Fibroblast of villous mesenchyme (primary cell): Measurements from ENCODE around the gene B9D2. TPM values are rescaled to one million over a fixed set of nuclear protein-coding genes. Genes with fewer than 3 reads are reported as not detected.
A peak's percentile ranks its signal among the peaks of the same experiment; 100 is the strongest.

Source experiments
- DNase-seq: peaks from one replicate; pipeline ENCODE4 v3.0.0-alpha.2; 2010; ENCODE audit warnings: low read depth
- H3K4me3 ChIP-seq: 2 replicates; pipeline ENCODE4 v1.5.1; 2011; ENCODE audit warnings: low read depth, mild to moderate bottlenecking, low read length
- CTCF ChIP-seq: IDR thresholded peaks from 2 replicates; pipeline ENCODE4 v1.5.1; 2012; ENCODE audit warnings: low read depth, mild to moderate bottlenecking, low read length; ENCODE audit not compliant: insufficient read depth
- total RNA-seq: library from RNA; depleted of rRNA; stranded (reverse); fragments of >200 nt; gene quantifications from 2 replicates; pipeline ENCODE4 v1.2.3, GENCODE V29; 2012

The B9D2 gene
- total RNA-seq, 1 donor = 3.5 TPM

GRCh38 chr19:41364524-41365391, 809 bp upstream of the B9D2 start:
- peak overlapping the region; percentile 81 for H3K4me3 ChIP-seq
- peak; percentile 33 for DNase-seq
- no peak for TF ChIP-seq CTCF

GRCh38 chr19:41363371-41363752, 587 bp downstream of the B9D2 start:
- TF ChIP-seq CTCF = no peak
- no peak for DNase-seq
- H3K4me3 ChIP-seq = peak overlapping the region; percentile 81

GRCh38 chr19:41362143-41362847, 1.7 kb downstream of the B9D2 start:
- H3K4me3 ChIP-seq = no peak overlapping the region
- no peak for TF ChIP-seq CTCF
- DNase-seq = no peak

- no peak for TF ChIP-seq CTCF
- H3K4me3 ChIP-seq = no peak overlapping the region
- no peak for DNase-seq
Measured at GRCh38 chr19:41359741-41360140, 4.2 kb downstream of the B9D2 start.

GRCh38 chr19:41357746-41358145, 6.2 kb downstream of the B9D2 start:
- no peak for DNase-seq
- H3K4me3 ChIP-seq = no peak overlapping the region
- TF ChIP-seq CTCF = no peak

GRCh38 chr19:41356984-41357739, 6.8 kb downstream of the B9D2 start:
- TF ChIP-seq CTCF = no peak
- no peak for DNase-seq
- H3K4me3 ChIP-seq = no peak overlapping the region
